ENCODE results near the gene AGPAT2.

The AGPAT2 gene

DNA sequence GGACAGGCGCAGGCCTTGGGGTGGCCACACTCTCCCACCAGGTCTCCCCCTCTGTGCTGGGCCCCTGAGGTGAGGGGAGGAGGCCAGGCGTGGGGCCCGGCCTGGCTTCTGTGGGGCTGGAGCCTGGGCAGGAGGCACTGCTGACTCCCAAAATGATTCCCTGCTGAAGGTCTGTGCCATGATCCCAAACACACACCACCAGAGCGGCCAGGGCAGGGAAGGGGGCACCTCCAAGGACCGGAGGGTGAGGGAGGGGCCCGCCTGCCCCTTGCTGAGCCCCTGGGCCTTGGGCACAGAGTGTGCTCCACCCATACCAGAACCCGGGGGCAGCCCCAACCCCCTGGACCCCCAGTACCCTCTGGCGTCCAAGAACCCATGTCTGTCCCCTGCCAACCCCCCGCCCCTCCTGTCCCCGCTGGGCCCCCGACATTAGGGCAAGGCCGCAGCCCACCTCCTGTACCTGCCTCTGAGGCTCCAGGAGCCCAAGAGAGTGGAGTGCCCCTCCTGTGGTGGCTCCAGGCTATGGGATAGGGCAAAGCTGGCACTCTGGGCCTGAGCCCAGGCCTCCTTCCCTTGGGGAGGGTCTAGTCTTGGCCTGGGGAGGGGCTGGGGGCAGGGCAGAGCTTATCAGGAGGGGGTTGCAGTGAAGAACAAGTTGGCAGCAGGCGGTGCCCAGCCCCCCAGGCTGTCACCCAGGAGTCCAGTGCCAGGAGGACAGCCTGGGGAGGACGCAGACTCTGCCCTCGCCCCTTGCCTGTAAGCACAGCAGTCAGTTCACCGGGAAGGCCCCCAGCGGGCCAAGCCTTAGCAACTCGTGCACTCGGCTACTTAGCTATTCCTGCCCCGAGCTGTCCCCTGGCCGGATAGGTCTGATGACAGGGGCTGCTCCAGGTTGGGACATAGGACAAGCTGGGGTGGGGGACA is 27.1 kb downstream of the AGPAT2 start:
- DNase-seq = no peak

DNA sequence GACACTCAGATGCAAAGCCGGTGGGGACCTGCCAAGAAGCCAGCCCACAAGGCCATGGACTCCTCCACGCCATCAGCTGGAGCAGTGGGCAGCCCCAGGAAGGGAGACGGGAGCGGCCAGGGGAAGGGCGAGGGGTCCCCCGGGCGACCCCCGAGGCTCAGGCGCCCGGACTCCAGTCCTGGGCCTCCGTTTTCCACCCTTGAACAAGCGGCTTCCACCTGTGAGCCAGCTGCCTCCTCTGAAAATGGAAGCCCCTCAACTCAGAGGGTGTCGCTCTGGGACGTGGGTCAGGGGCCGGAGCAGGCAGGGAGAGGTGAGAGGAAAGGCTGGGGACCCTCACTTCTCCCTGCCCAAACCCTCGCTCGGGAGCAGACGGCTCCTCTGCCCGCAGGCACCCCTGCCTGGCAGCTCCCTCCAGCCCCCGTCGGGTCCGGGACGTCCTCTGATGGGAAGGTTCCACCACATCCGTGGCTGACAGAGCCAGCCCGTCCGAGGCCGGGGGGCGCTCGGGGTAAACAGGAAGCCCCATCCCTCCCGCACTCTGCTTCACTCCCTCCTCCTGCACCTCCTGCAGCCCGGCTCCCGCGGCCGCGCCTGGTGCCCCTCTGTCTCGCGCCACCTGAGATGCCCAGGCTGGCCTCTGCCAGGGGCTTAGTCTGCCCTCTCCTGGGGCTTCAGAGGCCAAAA is 28.3 kb downstream of the AGPAT2 start:
- DNase-seq = no peak

GRCh38 chr9:136657974-136658848 is 29.0 kb downstream of the AGPAT2 start:
- no peak for DNase-seq

- no peak for DNase-seq
Measured at GRCh38 chr9:136656795-136657611, 30.3 kb downstream of the AGPAT2 start.

GRCh38 chr9:136656183-136656738 is 31.0 kb downstream of the AGPAT2 start:
- no peak for DNase-seq

- no peak for DNase-seq
Measured at GRCh38 chr9:136655536-136656182, 31.6 kb downstream of the AGPAT2 start.

- no peak for DNase-seq
Measured at GRCh38 chr9:136654820-136655535, 32.3 kb downstream of the AGPAT2 start.

DNA sequence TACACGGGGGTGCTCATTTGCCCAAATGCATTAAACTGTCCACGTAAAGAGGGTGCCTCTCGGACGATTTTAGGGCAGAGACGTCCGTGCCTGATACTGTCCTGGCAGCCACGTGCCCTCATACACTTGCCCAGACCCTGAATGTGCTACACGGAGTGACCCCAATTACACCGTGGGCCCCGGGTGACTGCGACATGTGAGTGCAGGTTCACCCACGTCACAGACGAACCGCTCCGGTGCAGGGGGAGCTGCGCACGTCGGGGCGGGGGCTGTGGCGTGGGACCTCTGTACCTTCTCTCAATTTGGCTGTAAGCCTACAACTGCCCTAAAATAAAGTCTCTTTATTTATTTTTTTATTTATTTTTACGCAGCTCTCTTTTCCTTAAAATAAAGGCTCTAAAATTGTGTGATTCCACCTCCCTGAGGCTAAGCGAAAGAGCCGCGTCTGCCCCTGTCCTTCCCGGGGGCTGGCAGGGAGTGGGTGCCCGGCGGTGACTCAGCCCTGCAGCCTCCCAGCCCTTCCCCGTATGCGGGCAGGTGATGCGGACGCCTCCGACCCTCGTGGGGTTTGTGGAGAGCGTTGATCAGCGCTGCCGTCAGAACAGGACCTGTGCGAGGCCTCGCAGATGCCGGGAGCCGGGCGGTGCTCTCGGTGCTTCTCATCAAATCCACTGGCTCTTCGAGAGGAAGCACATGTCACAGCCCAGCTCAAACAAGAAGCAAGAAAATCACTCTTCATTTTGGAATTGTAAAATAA is 33.8 kb downstream of the AGPAT2 start:
- no peak for DNase-seq

GRCh38 chr9:136651860-136652259 is 35.4 kb downstream of the AGPAT2 start:
- no peak for DNase-seq

DNA sequence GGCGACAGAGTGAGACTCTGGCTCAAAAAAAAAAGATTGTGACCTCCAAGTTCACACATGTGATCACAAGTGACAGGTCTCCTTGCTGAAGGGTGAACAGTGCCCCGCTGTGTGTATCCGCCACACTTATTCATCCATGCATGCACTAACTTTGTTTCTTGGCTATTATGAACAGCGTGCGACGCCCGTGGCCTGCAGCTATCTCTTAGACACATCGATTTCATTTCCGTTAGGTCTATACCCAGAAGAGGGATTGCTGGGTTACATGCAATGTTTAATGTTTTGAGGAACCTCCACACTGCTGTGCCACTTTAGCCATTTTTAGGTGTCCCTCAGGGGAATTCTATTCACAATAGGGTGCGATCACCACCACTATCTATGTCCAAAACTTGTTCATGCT is 36.6 kb downstream of the AGPAT2 start:
- no peak for DNase-seq

GRCh38 chr9:136650021-136650420 is 37.2 kb downstream of the AGPAT2 start:
- no peak for DNase-seq

GRCh38 chr9:136648751-136649150 is 38.5 kb downstream of the AGPAT2 start:
- no peak for DNase-seq

DNA sequence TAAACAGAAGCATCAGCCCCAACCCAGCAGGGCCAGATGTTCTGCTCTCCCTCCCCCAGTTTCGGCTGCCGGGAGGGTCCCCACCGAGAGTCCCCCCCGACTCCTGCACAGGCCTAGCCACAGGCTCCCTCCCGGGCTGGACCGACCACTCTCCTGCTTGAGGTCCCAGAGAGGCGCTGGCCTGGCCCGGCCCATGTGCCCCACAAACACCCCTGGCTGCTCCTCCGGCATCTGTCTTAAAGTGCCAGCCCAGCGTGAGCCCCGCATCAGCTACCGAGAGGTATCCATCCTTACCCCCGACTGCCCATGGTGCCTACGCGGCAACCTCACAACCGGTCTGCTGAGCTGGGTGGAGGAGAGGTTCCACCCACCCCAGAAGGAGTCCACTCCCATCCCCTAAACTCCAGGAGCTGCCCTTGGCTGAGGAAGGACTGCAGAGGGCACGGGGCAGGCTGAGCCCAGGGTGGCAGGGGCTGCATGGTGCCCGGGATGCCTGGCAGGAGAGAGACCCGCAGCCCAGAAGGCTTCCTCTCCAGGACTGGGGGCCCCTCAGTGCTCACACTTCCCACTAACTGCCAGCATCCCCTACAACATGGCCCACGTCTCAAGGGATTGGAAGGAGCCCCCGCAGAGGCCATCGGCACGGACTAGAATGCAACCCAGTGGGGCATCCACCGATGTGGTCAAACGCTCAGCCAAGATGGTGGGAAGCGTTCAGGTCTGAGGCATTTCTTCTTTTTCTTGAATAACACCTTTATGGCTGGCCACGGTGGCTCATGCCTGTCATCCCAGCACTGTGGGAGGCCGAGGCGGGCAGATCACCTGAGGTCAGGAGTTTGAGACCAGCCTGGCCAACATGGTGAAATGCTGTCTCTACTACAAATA is 40.2 kb downstream of the AGPAT2 start:
- DNase-seq = no peak

DNA sequence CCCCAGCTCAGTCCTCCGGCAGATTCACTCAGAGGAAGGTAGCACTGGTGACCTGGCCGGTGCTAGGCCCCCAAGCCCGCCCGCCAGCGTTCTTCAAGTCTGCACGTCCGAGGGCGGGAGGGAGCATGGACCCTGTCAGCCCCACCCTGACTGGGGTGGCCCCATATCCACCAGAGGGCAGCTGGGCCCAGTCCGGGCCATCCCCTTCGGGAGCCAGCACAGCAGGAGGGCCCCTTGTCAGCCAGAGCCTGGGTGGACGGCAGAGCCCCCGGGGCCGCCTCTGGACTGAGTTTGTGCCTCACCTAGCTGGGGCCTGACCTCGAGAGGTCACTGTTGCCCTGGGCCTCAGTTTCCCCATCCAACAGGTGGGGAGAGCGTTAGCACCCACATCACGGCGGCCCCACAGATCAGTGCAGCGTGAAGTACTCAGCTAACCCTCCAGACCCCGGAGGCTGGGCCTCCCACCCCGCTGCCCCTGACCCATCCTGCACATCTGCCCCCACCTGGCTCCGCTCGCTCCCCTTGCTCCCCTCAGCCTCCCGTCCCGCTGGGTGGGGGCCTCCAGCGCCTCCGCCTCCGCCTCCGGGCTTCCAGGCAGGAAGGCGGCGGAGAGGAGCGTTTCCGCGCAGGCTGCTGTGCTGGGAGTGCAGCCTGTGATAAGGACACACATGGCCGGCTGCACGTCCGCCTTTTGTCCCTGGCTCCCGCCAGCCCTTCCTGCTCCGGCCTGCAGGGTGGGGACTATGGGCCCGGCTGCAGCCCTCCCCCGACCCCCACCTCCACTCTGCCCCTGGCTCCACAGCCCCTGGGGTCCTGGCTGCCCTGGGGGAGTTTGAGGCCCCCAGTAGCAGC is 41.1 kb downstream of the AGPAT2 start:
- no peak for DNase-seq

- DNase-seq = no peak
Measured at GRCh38 chr9:136645352-136645902, 41.8 kb downstream of the AGPAT2 start.

DNA sequence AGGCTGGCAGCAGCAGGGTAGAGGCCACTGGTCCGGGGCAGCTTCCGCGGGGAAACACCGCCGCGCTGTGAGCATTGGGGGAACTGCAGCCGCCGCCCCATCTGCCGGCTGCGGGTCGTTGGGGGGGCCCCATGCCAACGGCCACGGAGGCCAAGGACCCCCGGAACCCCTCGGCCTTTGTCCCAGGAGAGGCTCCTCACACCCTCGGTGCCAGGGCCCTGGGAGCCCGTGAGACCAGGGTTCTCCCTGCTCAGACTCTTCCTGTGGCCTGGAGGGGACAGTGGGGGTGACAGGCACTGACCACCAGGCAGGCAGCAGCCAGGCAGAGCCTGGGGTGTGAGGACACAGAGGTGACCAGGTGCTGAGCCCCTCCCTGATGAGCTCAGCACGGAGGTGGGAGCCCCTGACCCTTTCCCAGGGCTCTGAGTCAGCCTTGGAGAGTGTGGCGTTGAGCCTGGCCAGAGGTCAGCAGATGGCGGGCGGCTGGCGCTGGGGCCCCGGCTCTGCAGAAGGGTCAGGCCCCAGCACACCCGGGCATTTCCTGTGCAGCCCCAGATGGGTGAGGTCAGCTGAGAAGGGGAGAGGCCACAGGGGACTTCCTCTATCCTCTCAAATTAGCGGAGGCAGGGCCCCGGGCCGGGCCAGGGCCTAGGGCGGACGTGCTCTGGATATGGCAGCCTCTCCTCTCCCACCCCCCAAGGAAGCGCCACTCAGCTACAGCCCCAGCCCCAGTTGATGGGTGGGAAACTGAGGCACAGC is 42.5 kb downstream of the AGPAT2 start:
- DNase-seq = no peak

DNA sequence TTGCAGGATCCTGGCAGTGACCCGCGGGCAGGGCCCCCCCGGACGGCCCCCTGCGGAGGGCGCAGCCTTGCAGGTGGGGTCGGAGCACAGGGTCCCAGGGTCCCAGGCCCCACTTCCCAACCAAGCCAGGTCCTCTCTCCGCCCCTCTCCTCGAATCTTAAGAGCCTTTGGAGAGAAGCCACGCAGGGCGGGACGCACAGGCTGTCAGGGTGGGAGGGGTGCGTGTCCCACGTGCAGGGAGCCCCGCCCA is 43.0 kb downstream of the AGPAT2 start:
- no peak for DNase-seq
